ENCODE data around the gene SLC2A4.
A peak's percentile ranks its signal among the peaks of the same experiment; 100 is the strongest.

Gene SLC2A4

GRCh38 chr17:7248796-7249195, 32.7 kb upstream of the SLC2A4 start:
- DNase-seq: no peak

- no peak for DNase-seq
Measured at GRCh38 chr17:7249214-7249613, 32.3 kb upstream of the SLC2A4 start.

- DNase-seq: no peak
Measured at GRCh38 chr17:7249830-7250229, 31.7 kb upstream of the SLC2A4 start.

GRCh38 chr17:7250695-7251627, 30.6 kb upstream of the SLC2A4 start:
- DNase-seq: no peak

- peak; percentile 96 for DNase-seq
Measured at GRCh38 chr17:7251661-7252175, 29.8 kb upstream of the SLC2A4 start, which contains the start of gene CTDNEP1. TSS of gene CTDNEP1 (minus strand) at chr17:7251734. CDS start at chr17:7251296, 438 bp downstream.

GRCh38 chr17:7252176-7253043, 29.1 kb upstream of the SLC2A4 start, which contains the start of gene ELP5:
TSS of gene ELP5 (plus strand) at chr17:7252215. CDS start at chr17:7252551, 336 bp downstream.
- peak; percentile 83 for DNase-seq

GRCh38 chr17:7253082-7253481, 28.4 kb upstream of the SLC2A4 start:
- DNase-seq: no peak

- DNase-seq: no peak
Measured at GRCh38 chr17:7254511-7254910, 27.0 kb upstream of the SLC2A4 start.

GRCh38 chr17:7256766-7257456, 24.6 kb upstream of the SLC2A4 start:
- no peak for DNase-seq

- DNase-seq: no peak
Measured at GRCh38 chr17:7258731-7259554, 22.6 kb upstream of the SLC2A4 start.

- DNase-seq: no peak
Measured at GRCh38 chr17:7259555-7259889, 22.0 kb upstream of the SLC2A4 start.

GRCh38 chr17:7260151-7260550, 21.4 kb upstream of the SLC2A4 start:
- no peak for DNase-seq

- DNase-seq: no peak
Measured at GRCh38 chr17:7260651-7261378, 20.7 kb upstream of the SLC2A4 start.

GRCh38 chr17:7261379-7262191, 19.9 kb upstream of the SLC2A4 start:
- DNase-seq: no peak

- no peak for DNase-seq
Measured at GRCh38 chr17:7262192-7262934, 19.2 kb upstream of the SLC2A4 start, which contains the start of gene CLDN7. TSS of gene CLDN7 (minus strand) at chr17:7262478. CDS start at chr17:7262043, 435 bp downstream.

- no peak for DNase-seq
Measured at GRCh38 chr17:7262935-7263800, 18.4 kb upstream of the SLC2A4 start.

GRCh38 chr17:7263801-7264078, 17.8 kb upstream of the SLC2A4 start:
- DNase-seq: no peak

GRCh38 chr17:7266784-7267183, 14.7 kb upstream of the SLC2A4 start:
- no peak for DNase-seq

- DNase-seq: no peak
Measured at GRCh38 chr17:7279448-7279847, 2.1 kb upstream of the SLC2A4 start.
